ENCODE results near the gene WFDC1.

- TF ChIP-seq CTCF (IDR thresholded peaks at IDR 0.05; ENCODE audit: borderline replicate concordance, extremely low read depth, low read length, poor library complexity, severe bottlenecking) (no peak), EZH2 (IDR thresholded peaks at IDR 0.05; ENCODE audit: borderline replicate concordance, low read depth, low read length, severe bottlenecking) (no peak)
Observed at GRCh38 chr16:84283314-84284153, 11.1 kb upstream of the WFDC1 start.

Measured in DND-41 (cell line).